SH-SY5Y (cell line): Measurements from ENCODE around the gene TMEM117.

Source experiments
- GATA2 ChIP-seq: IDR thresholded peaks from 2 replicates; pipeline ENCODE4 v1.6.1; 2011; ENCODE audit warnings: mild to moderate bottlenecking, low read depth, low read length
- GATA3 ChIP-seq: IDR thresholded peaks from 2 replicates; pipeline ENCODE4 v1.6.1; 2011; ENCODE audit warnings: low read depth, mild to moderate bottlenecking, low read length, moderate library complexity

- no peak for TF ChIP-seq GATA2
- no peak for TF ChIP-seq GATA3
Observed at GRCh38 chr12:44313188-44313587, 477.3 kb downstream of the TMEM117 start.
